Anterior cingulate cortex (tissue), 58 donors: Measurements from ENCODE around the gene FUZ.
A peak's percentile ranks its signal among the peaks of the same experiment; 100 is the strongest.

Source experiments
- DNase-seq, 58 donors: peaks; one replicate each; lab custom pipeline; 2025; lab: John Stamatoyannopoulos, UW

FUZ gene

GRCh38 chr19:49812997-49813861 lies at the start of gene FUZ:
Gene FUZ, minus strand, starts transcription at chr19:49813292. Its CDS starts 186 bp downstream, at chr19:49813106.
- peak; percentile 65 to 99 (median 96) for DNase-seq

DNA sequence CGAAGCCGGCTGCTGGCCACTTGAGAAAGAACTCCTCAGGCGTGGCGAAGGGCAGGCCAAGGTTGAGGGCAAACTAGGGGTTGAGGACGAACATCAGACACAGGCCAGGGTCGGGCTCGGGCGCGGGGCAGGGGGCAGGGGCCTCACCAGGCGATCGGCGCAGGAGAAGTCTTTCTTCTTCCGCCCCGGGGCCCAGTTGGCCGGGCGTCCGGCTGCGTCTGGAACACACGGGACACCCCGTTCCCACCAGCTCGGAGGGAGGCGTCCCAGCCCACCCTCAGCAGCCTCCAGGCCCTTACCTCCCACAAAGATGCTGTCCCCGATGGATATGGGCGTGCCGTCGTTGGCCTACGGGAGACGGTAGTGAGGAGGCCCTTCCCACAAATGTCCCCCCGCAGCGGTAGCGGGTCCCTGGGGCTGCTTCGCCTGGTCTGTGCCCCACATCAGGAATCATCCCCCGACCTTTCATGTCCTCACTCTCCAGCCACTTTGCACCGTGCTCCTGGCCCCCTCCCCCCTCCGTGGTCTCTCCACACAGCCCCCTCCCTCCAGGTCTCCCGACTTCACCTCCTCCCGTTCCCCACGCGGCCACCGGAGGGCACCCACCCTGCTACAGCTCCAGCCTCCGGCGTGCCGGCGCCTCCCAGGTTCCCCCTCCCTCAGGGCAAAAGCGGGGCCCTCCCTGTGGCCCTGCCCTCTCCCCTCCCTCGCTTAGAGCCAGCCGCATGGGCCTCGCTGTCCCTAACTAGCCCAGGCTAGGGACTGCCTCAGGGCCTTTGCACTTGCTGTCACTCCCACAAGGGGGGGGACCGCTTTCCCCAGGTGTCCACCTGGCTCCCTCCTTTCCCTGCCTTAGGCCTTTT lies 49.5 kb upstream of the FUZ start:
- no peak for DNase-seq

GRCh38 chr19:49861541-49862378 lies 48.7 kb upstream of the FUZ start:
- no peak for DNase-seq

DNA sequence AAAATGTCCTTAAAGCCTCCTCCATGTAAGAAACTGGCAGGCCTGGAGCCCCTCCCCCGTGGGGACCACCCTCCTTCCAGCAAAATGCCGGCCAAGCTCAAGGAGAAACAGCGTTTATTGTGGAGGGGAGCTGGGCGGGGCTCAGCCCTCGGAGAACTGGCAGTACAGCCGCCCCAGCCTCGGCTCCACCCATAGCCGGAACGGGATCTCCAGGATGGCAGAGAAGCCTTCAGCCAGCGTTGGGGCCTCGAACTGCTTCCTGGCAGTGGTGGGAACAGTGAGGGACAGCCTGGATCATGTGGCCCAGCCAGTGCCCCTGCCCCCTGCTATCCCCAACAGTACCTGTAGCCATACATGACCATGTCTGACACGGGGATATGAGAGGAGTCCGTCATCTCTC lies 48.0 kb upstream of the FUZ start:
- peak in 6 of 58 donors; percentile 13 to 49 (median 22) for DNase-seq

DNA sequence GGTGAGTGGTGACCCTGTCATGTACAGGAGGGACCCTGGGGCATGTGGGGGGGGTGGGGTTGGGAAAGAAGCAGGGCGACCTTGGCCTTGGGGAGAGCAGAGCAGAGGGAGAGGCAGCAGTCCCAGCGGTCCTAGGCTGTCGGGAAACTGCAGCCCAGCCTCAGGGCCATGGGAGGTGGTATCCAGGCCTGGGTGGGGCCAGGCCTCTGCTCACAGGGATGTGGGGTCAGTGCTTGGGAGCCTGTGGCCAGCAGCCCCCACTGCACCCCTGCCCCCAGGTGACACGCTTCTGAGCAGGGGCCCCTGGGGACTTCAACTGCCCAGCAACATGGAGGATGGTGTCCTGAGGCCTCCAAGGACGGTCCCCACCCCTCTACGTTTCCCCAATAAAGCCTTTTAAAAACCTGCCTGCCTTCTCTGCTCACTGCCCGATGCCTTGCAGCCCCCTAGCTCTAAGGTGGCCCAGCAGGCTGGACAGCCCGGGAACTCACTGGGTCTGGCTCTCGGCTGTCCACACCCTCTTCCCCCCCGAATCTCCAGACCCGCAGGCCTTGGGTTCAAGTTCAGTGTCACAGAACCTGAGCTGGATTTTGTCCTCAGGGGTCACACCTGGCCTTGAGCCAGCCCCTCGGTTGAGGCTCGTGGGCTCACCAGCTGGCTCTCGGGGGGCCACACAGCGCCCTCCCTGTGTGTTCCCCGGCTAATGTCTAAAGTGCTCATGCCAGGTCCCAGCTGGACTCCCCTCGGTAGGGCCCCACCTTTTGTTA lies 47.4 kb upstream of the FUZ start:
- no peak for DNase-seq

GRCh38 chr19:49859682-49860335 lies 46.7 kb upstream of the FUZ start:
- DNase-seq: no peak

GRCh38 chr19:49858088-49858985 lies 45.2 kb upstream of the FUZ start:
- DNase-seq: peak in 38 of 58 donors; percentile 13 to 62 (median 35)

- DNase-seq: no peak
Measured at GRCh38 chr19:49857838-49858087, 44.7 kb upstream of the FUZ start.

- no peak for DNase-seq
Measured at GRCh38 chr19:49857061-49857837, 44.2 kb upstream of the FUZ start.

DNA sequence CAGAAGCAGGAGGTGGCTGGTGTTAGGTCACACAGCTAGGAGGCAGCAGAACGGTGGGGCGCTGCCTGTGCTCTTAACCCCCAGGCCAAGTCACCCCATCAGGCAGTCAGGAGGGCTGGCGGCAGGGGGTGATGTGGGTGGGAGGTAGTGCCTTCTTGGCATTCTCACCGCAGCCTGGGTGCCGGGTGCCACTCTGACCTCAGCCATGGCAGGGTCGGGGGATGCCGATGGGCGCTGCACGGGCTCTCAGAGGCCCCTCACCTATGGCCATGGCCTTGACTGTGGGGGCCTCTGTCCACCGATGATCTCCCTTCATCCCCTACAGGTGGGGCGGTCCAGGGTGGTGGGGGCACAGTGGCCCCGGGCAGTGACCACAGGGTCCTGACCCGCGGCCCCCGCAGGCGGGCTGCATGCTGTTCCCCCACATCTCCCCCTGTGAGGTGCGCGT lies 43.5 kb upstream of the FUZ start:
- DNase-seq: no peak

- DNase-seq: no peak
Measured at GRCh38 chr19:49855676-49856573, 42.8 kb upstream of the FUZ start.

DNA sequence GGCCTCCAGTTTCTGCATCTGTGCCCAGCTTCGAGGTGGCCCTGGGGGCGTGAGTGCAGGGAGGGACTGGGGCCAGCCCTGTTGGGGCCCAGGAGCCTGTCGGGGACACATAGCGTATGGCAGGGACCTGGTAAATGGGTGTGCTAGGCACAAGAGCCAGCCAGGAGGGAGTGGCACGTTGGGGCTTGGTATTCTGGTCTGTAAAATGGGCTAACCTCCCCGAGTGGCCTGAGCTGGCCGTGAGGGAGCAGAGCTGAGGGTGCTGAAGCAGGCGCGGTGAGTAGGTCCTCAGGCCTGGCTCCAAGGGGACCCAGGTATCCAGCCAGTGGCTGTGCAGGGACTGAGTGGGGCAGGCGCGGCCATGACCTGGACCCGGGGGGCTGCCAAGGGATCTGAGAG lies 42.2 kb upstream of the FUZ start:
- DNase-seq: no peak

GRCh38 chr19:49854378-49855263 lies 41.5 kb upstream of the FUZ start:
- DNase-seq: no peak

GRCh38 chr19:49853852-49854377 lies 40.8 kb upstream of the FUZ start:
- DNase-seq: no peak

GRCh38 chr19:49852631-49853126 lies 39.6 kb upstream of the FUZ start:
- no peak for DNase-seq
